Activated T-helper 1 cell treated with anti-CD3 and anti-CD28 coated beads, Interleukin-12 subunit alpha, Interleukin-12 subunit beta, Interleukin-2, Interleukin-4 antibody, amounts not matched to agents 30 ng/mL and 10 ng/mL and 1 ng/mL, durations not matched to agents 14 hours and 24 hours and 36 hours (primary cell): ENCODE measurements around the gene SAXO1. TPM values are rescaled to one million over a fixed set of nuclear protein-coding genes. Genes with fewer than 3 reads are reported as not detected.

Experiments
- DNase-seq: peaks from one replicate; pipeline ENCODE4 v3.0.0; 2021; ENCODE audit warnings: low spot score
- H3K27ac Mint-ChIP-seq: one replicate; pipeline ENCODE4 v1.8.0; 2021; ENCODE audit warnings: mild to moderate bottlenecking, mixed read lengths
- H3K27me3 Mint-ChIP-seq: one replicate; pipeline ENCODE4 v1.8.0; 2022; ENCODE audit warnings: mild to moderate bottlenecking, moderate library complexity, mixed read lengths; ENCODE audit not compliant: insufficient read depth
- H3K36me3 Mint-ChIP-seq: one replicate; pipeline ENCODE4 v1.8.0; 2021; ENCODE audit warnings: low read depth, mixed read lengths
- H3K4me1 Mint-ChIP-seq: one replicate; pipeline ENCODE4 v1.8.0; 2021; ENCODE audit warnings: low read depth, mixed read lengths
- H3K4me3 Mint-ChIP-seq: one replicate; pipeline ENCODE4 v1.8.0; 2021; ENCODE audit warnings: mild to moderate bottlenecking, moderate library complexity, mixed read lengths
- H3K9me3 Mint-ChIP-seq: one replicate; pipeline ENCODE4 v1.8.0; 2021; ENCODE audit warnings: mixed read lengths
- intact Hi-C: fragments of 100-400 bp; cut with micrococcal nuclease; formaldehyde crosslinking; loops from one replicate; pipeline ENCODE4 v1.15.1; 2024
- total RNA-seq: library from RNA; stranded (reverse); gene quantifications from 2 replicates; pipeline ENCODE4 v1.2.3, GENCODE V29; 2022

The SAXO1 gene
- total RNA-seq, 1 donor from 2014 or later = not detected

GRCh38 chr9:18976221-18976708 is 56.7 kb downstream of the SAXO1 start:
- no peaks in the 10 kb centered on the region for H3K4me1 Mint-ChIP-seq
- no peak for DNase-seq
- H3K27me3 Mint-ChIP-seq = peaks cover 7% of the 10 kb centered on the region
- H3K9me3 Mint-ChIP-seq = no peaks in the 10 kb centered on the region
- no peak overlapping the region for H3K4me3 Mint-ChIP-seq
- H3K36me3 Mint-ChIP-seq = no peaks in the 10 kb centered on the region
- intact Hi-C loops = no loop called here
- H3K27ac Mint-ChIP-seq = no peak overlapping the region

GRCh38 chr9:18973348-18973747 is 59.7 kb downstream of the SAXO1 start:
- Mint-ChIP-seq H3K4me3 (no peak overlapping the region), H3K36me3 (no peaks in the 10 kb centered on the region), H3K27me3 (peaks cover 7% of the 10 kb centered on the region), H3K4me1 (no peaks in the 10 kb centered on the region), H3K27ac (no peak overlapping the region), H3K9me3 (no peaks in the 10 kb centered on the region)
- no peak for DNase-seq
- intact Hi-C loops = no loop called here

DNA sequence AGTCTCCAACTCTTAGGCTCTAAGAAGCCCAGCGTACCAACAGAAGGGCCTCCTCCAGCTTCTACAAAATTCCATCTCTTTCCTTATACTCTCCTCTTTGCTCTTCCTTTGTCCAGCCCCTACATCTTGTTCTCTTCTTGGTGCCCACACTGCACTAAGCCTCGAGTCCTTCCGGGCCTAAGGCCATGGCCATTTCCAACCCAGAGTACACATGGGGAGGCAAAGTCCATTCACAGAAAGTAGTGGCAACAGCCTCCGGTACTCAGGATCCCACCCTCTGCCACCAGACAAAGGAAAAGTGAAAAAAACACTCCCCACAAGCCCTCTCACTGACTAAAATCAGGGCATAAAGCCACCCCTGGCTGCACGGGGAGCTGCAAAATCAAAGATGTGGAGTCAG is 60.3 kb downstream of the SAXO1 start:
- no peak for DNase-seq
- Mint-ChIP-seq H3K4me3 (no peak overlapping the region), H3K27ac (no peak overlapping the region), H3K36me3 (no peaks in the 10 kb centered on the region), H3K4me1 (no peaks in the 10 kb centered on the region), H3K9me3 (peaks cover 3% of the 10 kb centered on the region), H3K27me3 (peaks cover 7% of the 10 kb centered on the region)
- intact Hi-C loops = no loop called here

DNA sequence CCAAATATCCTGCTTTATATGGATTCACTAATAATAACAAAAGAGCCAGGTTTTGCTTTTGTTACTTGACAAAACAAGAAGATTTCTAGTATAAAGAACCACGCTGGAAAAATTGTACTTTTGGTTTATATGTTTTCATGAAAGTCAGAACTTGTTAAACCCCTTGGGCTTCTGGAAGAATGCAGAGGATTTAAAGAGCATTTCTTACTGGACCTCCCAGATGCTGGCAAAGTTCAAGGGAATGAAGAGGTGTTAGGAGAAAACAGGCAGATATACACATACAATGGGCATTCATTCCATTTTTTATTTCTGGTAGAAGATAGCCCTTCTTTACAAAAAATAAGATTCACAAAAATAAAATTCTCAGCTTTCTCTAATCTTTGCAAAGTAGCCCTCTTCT is 61.1 kb downstream of the SAXO1 start:
- DNase-seq = no peak
- Mint-ChIP-seq H3K36me3 (no peaks in the 10 kb centered on the region), H3K4me1 (no peaks in the 10 kb centered on the region), H3K9me3 (peaks cover 3% of the 10 kb centered on the region), H3K27ac (no peak overlapping the region), H3K4me3 (no peak overlapping the region), H3K27me3 (peaks cover 7% of the 10 kb centered on the region)
- intact Hi-C loops = no loop called here

GRCh38 chr9:18971404-18971803 is 61.6 kb downstream of the SAXO1 start:
- Mint-ChIP-seq H3K27ac (no peak overlapping the region), H3K36me3 (no peaks in the 10 kb centered on the region)
- no peak for DNase-seq

DNA sequence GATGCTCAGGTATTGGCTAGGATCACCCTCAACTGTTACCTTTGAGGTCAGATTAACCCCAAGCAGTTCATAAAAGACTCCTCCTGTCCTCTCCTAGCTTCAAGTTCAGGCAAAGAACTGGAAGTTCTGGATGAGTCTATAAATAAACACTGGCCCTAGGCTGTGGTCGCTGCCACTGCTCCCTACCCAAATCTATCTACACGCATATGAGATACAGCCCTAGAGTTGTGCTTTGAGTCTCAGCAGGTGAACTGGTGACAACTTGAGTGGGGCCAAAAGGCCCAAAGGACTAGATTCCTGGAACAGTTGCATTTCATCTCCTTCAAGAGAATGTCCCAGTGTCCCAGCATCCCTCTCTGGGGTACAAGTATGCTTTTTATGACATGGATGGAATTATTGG is 62.6 kb downstream of the SAXO1 start:
- H3K27ac Mint-ChIP-seq = no peak overlapping the region
- H3K9me3 Mint-ChIP-seq = peaks cover 3% of the 10 kb centered on the region
- H3K27me3 Mint-ChIP-seq = peaks cover 7% of the 10 kb centered on the region
- intact Hi-C loops = no loop called here
- no peak for DNase-seq
- no peaks in the 10 kb centered on the region for H3K36me3 Mint-ChIP-seq
- H3K4me3 Mint-ChIP-seq = no peak overlapping the region
- H3K4me1 Mint-ChIP-seq = no peaks in the 10 kb centered on the region

More at GRCh38 chr9:18971404-18971803, 61.6 kb downstream of the SAXO1 start:
- intact Hi-C loops = no loop called here
- Mint-ChIP-seq H3K9me3 (peaks cover 3% of the 10 kb centered on the region), H3K27me3 (peaks cover 7% of the 10 kb centered on the region), H3K4me3 (no peak overlapping the region), H3K4me1 (no peaks in the 10 kb centered on the region)

- no peak overlapping the region for H3K27ac Mint-ChIP-seq
- no peak for DNase-seq
- H3K4me1 Mint-ChIP-seq = no peaks in the 10 kb centered on the region
- intact Hi-C loops = no loop called here
- H3K9me3 Mint-ChIP-seq = peaks cover 3% of the 10 kb centered on the region
- H3K36me3 Mint-ChIP-seq = no peaks in the 10 kb centered on the region
- peaks cover 5% of the 10 kb centered on the region for H3K27me3 Mint-ChIP-seq
- no peak overlapping the region for H3K4me3 Mint-ChIP-seq
Measured at GRCh38 chr9:18969128-18969527, 63.9 kb downstream of the SAXO1 start.

GRCh38 chr9:18955626-18956025 is 77.4 kb downstream of the SAXO1 start:
- DNase-seq = no peak
- intact Hi-C loops = no loop called here
- peaks cover 4% of the 10 kb centered on the region for H3K27me3 Mint-ChIP-seq
- H3K4me3 Mint-ChIP-seq = no peak overlapping the region
- no peaks in the 10 kb centered on the region for H3K4me1 Mint-ChIP-seq
- H3K36me3 Mint-ChIP-seq = no peaks in the 10 kb centered on the region
- H3K9me3 Mint-ChIP-seq = no peaks in the 10 kb centered on the region
- no peak overlapping the region for H3K27ac Mint-ChIP-seq

GRCh38 chr9:18951936-18952335 is 81.1 kb downstream of the SAXO1 start:
- DNase-seq = no peak
- H3K36me3 Mint-ChIP-seq = no peaks in the 10 kb centered on the region
- no peaks in the 10 kb centered on the region for H3K4me1 Mint-ChIP-seq
- intact Hi-C loops = no loop called here
- H3K4me3 Mint-ChIP-seq = no peak overlapping the region
- H3K27ac Mint-ChIP-seq = no peak overlapping the region
- H3K9me3 Mint-ChIP-seq = no peaks in the 10 kb centered on the region
- peaks cover 7% of the 10 kb centered on the region for H3K27me3 Mint-ChIP-seq

DNA sequence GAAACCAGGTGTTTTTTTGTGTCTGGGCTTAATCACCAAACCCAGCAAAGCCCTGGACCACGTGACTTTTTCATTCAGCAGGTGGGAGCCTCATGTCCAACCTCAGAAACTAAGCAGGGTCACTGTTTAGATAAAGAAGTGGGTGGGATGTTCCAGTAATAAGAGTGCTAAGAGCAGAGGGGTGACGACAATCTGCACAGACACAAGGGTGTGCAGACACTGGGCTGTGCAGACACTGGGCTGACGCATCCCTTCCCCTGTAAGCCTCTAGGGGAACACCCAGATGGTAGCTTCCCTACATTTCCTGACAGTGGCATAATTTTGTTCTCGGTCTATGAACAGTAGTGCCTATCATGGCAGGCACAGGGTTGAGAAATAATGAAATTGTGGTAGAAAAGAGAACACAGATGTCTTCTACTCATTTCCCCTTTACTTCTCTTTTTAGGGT is 85.1 kb downstream of the SAXO1 start:
- Mint-ChIP-seq H3K9me3 (no peaks in the 10 kb centered on the region), H3K4me3 (no peak overlapping the region), H3K4me1 (no peaks in the 10 kb centered on the region), H3K36me3 (no peaks in the 10 kb centered on the region), H3K27me3 (peaks cover 3% of the 10 kb centered on the region), H3K27ac (no peak overlapping the region)
- DNase-seq = no peak
- intact Hi-C loops = no loop called here

GRCh38 chr9:18942801-18943200 is 90.2 kb downstream of the SAXO1 start:
- no peak overlapping the region for H3K4me3 Mint-ChIP-seq
- peaks cover 2% of the 10 kb centered on the region for H3K27me3 Mint-ChIP-seq
- DNase-seq = no peak
- no peak overlapping the region for H3K27ac Mint-ChIP-seq
- H3K4me1 Mint-ChIP-seq = no peaks in the 10 kb centered on the region
- no peaks in the 10 kb centered on the region for H3K9me3 Mint-ChIP-seq
- intact Hi-C loops = no loop called here
- H3K36me3 Mint-ChIP-seq = no peaks in the 10 kb centered on the region

DNA sequence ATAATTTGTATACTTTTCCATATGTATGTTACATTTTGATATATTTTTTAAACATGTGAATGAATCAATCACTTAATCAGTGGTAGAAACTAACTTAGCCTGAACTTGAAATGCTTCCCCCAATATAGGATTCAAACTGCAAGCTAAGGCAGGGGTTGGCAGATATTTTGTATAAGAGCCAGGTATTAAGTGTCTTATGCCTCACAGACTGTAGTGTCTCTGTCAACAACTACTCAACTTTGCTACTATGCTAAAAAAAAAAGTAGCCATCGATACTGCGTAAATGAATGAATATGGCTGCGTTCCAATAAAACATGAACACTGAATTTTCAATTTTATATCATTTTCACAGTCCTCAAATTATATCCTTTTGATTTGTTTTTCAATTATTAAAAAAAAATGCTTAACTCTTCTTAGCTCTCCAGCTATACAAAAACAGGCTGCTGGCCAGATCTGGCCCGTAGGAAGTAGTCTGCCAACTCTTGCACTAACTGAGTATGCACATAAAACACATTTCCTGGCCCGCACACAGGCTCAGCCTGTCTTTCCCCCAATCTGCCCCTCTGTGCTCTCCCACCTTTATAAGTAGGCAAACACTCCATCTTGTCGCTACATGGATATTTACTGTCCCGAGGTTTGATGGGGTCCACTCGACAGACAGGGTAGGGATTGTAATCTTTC is 91.8 kb downstream of the SAXO1 start:
- intact Hi-C loops = no loop called here
- DNase-seq = no peak
- Mint-ChIP-seq H3K27me3 (peaks cover 2% of the 10 kb centered on the region), H3K4me1 (no peaks in the 10 kb centered on the region), H3K4me3 (no peak overlapping the region), H3K36me3 (no peaks in the 10 kb centered on the region), H3K27ac (no peak overlapping the region), H3K9me3 (no peaks in the 10 kb centered on the region)

DNA sequence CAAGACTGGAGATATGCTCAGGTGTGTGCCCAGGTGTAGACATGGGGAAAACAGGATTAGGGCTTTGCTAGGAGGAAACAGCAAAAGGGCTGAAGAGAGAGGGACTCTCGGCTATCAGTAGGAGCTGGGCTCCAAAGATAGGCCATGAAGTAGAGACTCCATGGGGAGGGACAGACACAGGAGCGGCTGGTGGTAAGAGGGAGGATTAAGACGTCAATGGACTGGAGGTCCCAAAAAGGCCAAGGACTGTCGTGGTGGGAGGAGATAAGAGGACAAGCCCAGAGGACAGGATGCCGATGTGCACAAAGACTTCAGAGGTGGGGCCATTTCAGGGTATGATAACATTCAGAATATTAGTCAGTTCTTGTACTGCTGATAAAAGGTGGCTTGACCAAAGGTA is 93.1 kb downstream of the SAXO1 start:
- Mint-ChIP-seq H3K27ac (no peak overlapping the region), H3K4me1 (no peaks in the 10 kb centered on the region), H3K9me3 (no peaks in the 10 kb centered on the region), H3K4me3 (no peak overlapping the region), H3K27me3 (peaks cover 2% of the 10 kb centered on the region), H3K36me3 (no peaks in the 10 kb centered on the region)
- DNase-seq = no peak
- intact Hi-C loops = no loop called here
